GM15510 (cell line): Measurements from ENCODE around the gene DDAH1.

ENCODE experiments used
- POLR2A ChIP-seq: IDR thresholded peaks from 3 replicates; pipeline ENCODE4 v1.6.1; 2011; ENCODE audit warnings: borderline replicate concordance; ENCODE audit not compliant: insufficient read length; ENCODE audit errors: extremely low read depth

The DDAH1 gene

DNA sequence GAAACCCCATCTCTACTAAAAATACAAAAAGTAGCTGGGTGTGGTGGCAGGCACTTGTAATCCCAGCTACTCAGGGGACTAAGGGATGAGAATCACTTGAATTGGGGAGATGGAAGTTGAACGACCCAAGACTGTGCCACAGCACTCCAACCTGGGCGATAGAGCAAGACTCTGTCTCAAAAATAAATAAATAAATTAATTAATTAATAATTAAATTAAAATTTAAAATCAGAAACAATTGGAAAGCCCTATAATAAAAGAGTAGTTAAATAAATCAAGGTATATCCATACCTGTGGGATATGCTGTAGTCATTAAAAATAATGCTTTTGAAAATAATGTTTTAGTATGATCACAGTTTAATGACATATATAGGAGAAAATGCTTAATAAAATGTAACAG lies 15.6 kb upstream of the DDAH1 start:
- no peak for TF ChIP-seq POLR2A

DNA sequence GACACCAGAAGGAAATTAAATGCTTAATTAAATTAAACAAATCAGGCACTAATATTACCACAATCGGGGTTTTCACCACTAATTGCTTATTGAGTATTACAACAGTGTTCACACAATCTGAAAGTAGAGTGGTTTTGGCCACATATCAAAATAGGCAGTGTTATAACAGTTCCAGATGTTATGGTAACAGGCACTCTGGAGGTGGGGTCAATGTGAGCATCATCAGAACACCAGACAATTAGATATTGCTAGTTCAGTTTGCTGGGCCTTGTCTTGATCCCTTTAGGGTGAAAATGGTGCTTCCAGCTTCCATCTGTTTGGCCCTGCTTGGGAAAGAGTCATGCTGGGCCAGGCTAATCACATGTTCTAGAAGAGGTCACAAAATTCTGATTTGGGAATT lies 14.5 kb upstream of the DDAH1 start:
- TF ChIP-seq POLR2A: no peak

DNA sequence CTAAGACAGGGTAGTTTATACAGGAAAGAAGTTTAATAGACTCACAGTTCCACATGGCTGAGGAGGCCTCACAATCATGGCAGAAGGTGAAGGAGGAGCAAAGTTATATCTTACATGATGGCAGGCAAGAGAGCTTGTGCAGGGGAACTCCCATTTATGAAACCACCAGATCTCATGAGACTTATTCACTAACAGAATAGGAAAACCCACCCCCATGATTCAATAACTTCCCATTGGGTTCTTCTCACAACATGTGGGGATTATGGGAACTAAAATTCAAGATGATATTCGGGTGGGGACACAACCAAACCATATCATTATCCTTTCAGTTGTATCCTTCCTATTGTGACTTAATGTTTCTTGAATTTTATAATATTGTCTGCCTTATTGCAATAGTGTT lies 13.4 kb upstream of the DDAH1 start:
- TF ChIP-seq POLR2A: no peak

DNA sequence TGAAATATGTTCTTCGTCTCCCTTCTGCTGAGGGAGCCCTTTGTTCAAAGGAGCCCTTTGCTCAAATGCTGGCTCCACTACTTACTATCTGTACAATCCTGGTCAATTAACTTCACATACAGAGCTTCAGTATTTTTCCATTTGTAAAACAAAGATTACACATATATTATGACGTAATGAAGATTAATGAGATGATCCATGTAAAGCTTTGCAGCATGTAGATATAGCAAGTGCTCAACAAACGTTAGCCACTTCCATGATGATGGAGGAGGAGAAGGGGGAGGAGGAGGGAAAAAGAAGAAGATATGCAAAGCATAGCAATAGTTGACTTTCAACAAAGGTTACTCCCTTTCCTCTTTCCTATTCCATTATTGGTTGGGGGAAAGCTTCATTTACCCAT lies 10.1 kb upstream of the DDAH1 start:
- no peak for TF ChIP-seq POLR2A

DNA sequence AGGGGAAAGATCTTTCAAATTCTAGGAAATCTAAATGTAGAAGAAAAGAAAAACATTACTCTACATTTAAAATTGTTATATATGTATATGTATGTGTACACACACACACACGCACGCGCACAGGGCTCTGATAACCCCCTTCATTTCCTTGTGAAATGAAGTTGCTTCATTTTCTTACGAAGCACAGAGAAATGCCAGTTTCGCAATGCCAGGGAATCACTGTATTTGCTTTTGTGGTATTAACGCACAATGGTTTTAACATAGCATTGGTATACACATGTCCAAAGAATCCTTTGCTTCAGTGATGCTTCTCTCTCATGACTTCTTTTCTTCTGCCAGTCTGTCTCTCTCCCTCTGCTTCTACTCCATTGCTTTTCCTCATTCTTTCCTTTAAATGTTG lies 8.4 kb upstream of the DDAH1 start:
- no peak for TF ChIP-seq POLR2A

DNA sequence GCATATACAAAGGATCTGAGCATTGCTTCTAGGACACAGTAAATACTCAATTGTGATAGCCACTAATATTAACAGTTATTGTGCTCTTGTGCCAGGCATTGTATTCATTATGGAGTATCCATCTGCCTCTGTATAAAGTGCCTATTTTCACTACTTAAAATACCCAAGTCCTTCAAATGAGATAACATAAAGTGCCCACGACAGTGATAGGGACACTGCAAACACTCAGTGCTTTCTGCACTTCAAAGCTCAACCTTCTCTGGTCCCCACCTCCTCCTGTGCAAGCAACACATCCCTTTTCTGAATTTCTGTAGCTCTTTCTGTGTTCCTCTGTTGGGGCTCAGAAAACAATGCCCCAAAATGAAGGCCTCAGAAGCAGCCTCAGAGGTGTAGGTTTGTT lies 6.6 kb upstream of the DDAH1 start:
- no peak for TF ChIP-seq POLR2A

DNA sequence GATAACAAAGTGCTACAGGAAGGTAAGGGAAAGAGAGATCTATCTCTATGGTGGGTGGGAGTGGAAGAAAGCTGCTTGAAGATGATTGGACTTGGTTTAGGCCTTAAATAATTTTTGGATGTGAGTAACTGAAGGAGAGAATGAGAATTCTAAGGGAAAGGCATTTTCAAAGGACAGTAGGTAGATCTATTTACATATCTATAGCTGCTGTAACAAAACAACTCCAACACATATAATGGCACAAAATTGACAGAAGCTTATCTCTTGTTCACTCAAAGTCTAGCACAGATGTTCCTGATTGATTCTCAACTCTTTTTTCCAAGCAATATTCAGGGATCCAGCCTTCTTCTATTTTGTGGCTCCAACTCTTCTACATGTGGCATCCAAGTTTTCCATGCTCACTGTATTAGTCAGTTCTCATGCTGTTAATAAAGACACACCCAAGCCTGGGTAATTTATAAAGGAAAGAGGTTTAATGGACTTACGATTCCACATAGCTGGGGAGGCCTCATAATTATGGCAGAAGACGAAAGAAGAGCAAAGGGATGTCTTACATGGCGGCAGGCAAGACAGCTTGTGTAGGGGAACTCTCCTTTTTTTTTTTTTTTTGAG lies 3.1 kb upstream of the DDAH1 start:
- no peak for TF ChIP-seq POLR2A

DNA sequence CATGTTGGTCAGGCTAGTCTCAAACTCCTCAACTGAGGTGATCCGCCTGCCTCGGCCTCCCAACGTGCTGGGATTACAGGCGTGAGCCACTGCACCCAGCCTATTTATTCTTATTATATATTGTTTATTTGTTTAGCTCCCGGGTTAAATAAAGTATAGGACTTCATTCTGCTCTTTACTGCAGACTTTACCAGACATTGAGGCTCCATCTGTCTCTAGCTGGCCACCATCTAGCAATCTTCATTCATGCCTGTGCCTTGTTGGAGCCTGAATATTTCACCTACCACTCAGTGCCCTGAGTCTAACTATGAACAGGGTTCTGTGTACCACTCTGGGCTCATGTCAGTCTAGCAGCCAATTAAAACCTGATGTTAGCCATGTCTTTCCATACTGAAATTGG lies 2.1 kb upstream of the DDAH1 start:
- TF ChIP-seq POLR2A: no peak

DNA sequence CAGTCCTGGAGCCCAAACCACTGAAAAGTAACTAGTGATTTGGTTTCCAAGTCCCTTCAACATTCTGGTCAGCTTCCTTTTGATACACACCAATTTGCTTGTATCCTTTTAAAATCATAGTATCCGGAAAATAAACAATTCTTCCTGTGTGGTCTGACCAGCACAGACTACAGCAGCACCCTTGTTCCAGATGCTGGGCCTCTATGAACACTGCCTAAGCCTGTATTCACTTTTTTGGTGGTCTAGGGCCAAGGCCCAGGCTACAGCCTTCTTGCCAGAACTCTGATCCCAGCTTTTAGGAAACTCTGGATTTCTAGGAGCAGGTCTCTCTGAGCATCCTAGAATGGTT lies 801 bp upstream of the DDAH1 start:
- no peak for TF ChIP-seq POLR2A

DNA sequence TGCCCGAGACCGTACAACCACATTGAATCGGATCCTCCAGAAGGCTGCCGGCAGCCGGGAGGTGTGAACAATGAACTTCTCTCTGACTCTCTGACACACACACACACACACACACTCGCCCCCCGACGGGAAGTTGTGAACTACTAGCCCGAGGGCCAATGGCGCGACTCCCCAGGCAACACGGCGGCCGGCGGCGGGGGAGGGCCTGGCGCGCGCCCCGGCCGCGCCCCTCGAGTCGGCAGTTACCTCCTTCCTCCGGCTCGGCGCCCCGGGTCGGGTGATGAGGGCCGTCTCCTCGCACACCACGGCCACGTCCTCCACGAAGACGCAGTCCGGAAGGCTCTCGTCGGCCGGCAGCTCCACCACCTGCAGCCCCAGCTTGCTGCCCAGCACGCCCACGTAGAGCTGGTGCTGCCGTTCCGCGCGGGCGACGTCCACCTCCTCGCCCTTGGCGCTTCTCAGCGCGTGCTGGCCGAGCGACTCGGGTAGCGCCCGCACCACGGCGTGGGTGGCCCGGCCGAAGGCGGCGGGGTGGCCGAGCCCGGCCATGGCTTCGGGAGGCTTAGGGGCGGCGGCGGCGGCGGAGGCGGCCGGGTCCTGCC lies 361 bp downstream of the DDAH1 start:
- TF ChIP-seq POLR2A: no peak

DNA sequence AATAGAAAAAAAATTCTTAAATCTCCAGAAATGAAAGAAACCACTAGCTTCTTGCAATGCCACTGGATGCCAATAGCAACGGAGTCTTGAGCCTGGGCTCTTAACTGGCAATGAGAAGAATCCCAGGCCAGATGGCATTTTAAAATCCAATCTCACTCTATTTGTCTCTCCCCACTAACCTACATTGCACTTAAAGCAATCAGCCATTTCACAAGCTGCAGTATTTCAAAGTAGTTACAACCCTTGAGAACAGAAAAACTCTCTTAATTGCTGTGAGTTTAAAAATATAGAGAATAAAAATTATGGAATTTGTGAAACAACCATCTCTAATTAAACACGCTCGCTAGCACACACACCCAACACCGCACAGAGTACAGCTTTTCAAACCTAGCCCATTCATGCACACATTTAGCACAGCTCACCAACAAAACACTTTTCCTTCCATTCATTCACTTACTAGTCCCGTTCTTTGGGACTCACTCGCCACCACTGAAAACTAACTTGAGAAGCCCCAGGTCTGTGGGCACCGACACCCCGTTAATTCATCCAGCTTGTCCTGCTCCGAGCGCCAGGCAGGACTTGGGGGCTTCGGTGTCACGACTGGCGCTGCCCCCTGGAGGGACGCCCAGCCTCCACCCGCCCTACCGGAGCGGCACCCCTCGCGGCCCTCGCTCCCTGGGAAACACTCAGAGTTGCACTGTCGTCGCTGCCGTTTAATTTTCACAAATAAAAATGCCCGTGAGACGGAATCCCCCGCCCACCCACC lies 1.0 kb downstream of the DDAH1 start:
- no peak for TF ChIP-seq POLR2A

DNA sequence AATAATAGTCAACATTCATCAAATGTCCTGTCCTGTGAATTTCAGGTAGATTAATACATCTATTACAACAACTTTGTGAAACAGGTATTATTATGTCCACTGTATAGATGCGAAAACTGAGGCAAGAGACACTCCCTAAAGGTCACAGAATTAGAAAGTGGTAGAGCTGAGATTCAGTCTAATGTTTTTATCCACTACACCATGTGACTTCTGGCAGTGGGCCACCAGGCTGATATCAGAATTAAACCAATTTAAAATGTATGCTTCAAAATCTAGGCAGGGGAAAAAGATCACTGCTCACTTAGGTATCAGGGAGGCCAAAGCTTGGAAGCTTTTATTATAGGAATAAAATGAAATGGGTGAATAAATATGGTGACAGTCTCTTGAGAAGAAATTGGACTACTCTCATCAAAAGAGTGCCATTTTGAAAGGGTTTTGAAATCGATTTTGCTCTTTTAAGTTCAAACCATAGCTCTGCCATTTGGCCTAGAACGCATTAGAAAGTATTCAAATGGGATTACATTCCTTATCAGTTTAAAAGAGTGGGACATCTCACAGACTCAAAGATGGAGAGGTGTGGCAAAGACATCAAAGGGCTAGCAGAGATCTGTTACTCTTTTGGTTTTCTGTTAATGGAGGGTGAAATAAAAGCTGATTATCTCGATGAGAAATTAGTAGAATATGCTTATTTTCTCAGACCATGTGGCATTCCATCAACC lies 1.9 kb downstream of the DDAH1 start:
- TF ChIP-seq POLR2A: no peak

DNA sequence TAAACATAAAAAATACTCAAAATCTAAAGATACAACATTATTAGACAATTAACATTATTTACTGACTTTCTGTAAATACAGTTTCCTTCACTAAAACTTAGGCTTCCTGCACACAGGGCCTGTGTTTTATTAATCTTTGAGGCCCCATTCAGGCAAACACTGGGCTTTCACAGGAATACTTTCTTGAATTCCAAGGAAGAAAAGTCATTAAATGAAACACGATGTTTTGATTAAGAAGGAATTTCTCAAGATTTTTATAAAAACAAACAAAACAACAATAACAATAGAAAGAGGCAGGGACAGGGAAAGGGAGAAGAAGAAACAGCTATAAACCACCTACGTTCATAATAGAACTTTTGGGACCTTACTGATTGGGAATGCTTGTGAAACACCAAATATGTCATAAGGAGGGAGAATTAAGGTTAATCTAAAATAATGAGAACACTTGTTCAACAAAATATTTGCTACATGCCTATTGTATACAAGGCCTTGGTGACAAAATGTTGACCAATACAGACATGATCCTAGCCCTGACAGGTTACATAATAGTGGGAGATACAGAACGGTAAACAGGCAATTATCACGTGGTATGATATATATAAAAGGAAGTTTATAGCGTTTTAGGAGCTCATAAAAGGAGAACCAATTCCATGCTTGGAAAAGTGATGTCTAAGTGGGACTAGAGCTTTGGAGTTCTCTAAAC lies 3.6 kb downstream of the DDAH1 start:
- TF ChIP-seq POLR2A: no peak

DNA sequence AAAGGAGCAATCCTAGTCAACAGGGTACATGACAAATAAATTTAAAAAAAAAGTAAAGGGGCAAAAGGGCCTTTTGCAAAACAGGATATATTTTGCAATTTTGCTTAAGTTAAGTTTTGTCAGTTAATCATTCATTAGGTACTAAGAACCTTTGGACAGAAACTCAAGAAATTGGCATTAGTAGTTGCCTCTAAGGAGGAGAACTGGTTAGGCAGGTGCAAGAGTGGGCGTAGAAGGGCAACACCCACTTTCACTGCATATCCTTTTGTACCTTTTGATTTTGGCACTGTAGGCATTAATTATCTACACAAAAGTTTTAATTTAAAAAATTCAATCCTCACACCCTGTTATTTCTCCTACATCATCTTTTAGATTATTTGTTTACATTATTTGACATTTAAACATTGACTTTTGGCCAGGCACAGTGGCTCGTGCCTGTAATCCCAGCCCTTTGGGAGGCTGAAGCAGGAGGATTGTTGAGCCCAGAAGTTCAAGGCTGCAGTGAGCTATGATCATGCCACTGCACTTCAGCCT lies 4.3 kb downstream of the DDAH1 start:
- TF ChIP-seq POLR2A: no peak

DNA sequence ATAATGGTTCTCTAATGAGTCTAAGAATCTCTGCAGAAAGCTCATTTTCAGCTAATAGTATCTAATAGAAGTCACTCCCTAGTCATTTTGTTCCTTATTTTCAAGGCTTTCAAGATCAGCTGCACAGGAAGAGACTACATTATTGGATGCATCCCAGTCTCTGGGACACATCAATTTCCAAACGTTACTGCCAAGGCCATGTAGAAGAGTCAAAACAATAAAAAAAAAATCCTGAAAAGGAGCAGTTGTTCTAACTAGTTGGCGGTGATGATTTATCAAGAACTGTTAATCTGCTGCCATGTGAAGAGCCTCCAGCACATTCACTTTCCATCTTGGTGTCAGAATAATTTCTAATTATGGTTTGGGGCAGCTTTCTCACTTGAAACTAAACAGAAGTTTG lies 5.7 kb downstream of the DDAH1 start:
- no peak for TF ChIP-seq POLR2A
